ENCODE results near the gene RNF227.
A peak's percentile ranks its signal among the peaks of the same experiment; 100 is the strongest.
"Not testable (repeated sequence)": the region's sequence is repeated elsewhere in the genome, so short reads cannot be mapped to it uniquely, and the experiment has no call there.

The RNF227 gene

GRCh38 chr17:7873051-7873450 lies 43.0 kb downstream of the RNF227 start:
- no peak for DNase-seq
- Mint-ChIP-seq H3K4me1 (ENCODE audit: low read depth) (peaks cover 24% of the 10 kb centered on the region), H3K36me3 (ENCODE audit: low read depth) (peaks cover 59% of the 10 kb centered on the region), H3K9me3 (no peaks in the 10 kb centered on the region), H3K4me3 (no peak overlapping the region), H3K27me3 (no peaks in the 10 kb centered on the region), H3K27ac (no peak overlapping the region)

GRCh38 chr17:7867881-7868329 lies 48.2 kb downstream of the RNF227 start:
- Mint-ChIP-seq H3K27ac (peak overlapping the region; percentile 40), H3K36me3 (ENCODE audit: low read depth) (peaks cover 51% of the 10 kb centered on the region), H3K4me3 (no peak overlapping the region), H3K4me1 (ENCODE audit: low read depth) (peaks cover 32% of the 10 kb centered on the region), H3K9me3 (no peaks in the 10 kb centered on the region), H3K27me3 (no peaks in the 10 kb centered on the region)
- DNase-seq: no peak

- Mint-ChIP-seq H3K4me3 (no peak overlapping the region), H3K9me3 (no peaks in the 10 kb centered on the region), H3K27ac (no peak overlapping the region), H3K36me3 (ENCODE audit: low read depth) (peaks cover 64% of the 10 kb centered on the region), H3K27me3 (no peaks in the 10 kb centered on the region), H3K4me1 (ENCODE audit: low read depth) (peaks cover 40% of the 10 kb centered on the region)
- no peak for DNase-seq
Observed at GRCh38 chr17:7864995-7865650, 51.0 kb downstream of the RNF227 start.

- H3K27me3 Mint-ChIP-seq, DNase-seq, H3K9me3 Mint-ChIP-seq, H3K27ac Mint-ChIP-seq, H3K4me3 Mint-ChIP-seq: not testable (repeated sequence)
- Mint-ChIP-seq H3K36me3 (ENCODE audit: low read depth) (peaks cover 61% of the 10 kb centered on the region), H3K4me1 (ENCODE audit: low read depth) (peaks cover 37% of the 10 kb centered on the region)
Observed at GRCh38 chr17:7864384-7864783, 51.7 kb downstream of the RNF227 start.
